ENCODE results near the gene AIG1. TPM values are rescaled to one million over a fixed set of nuclear protein-coding genes. Genes with fewer than 3 reads are reported as not detected.

AIG1 gene
- total RNA-seq, 1 donor from 2014 or later, result 29.6 TPM

- Histone ChIP-seq H3K27me3 (ENCODE audit: low read depth) (no peaks in the 10 kb centered on the region), H3K9me3 (no peaks in the 10 kb centered on the region), H3K4me1 (no peaks in the 10 kb centered on the region), H3K4me3 (no peak overlapping the region), H3K36me3 (no peaks in the 10 kb centered on the region), H3K27ac (no peak overlapping the region)
- DNase-seq (no peak), ATAC-seq (peak; percentile 73 to 80)
- intact Hi-C loops (cut with DNase I), result no loop called here
- no peak for TF ChIP-seq CTCF (IDR thresholded peaks at IDR 0.05)
Observed at GRCh38 chr6:143098054-143098671, 37.5 kb downstream of the AIG1 start.

- no peaks in the 10 kb centered on the region for H3K27me3 ChIP-seq (ENCODE audit: low read depth)
- no peaks in the 10 kb centered on the region for H3K4me1 ChIP-seq
- intact Hi-C loops (cut with DNase I), result no loop called here
- no peak overlapping the region for H3K4me3 ChIP-seq
- ATAC-seq (no peak), DNase-seq (no peak)
- TF ChIP-seq CTCF (IDR thresholded peaks at IDR 0.05), result no peak
- H3K9me3 ChIP-seq, result no peaks in the 10 kb centered on the region
- no peaks in the 10 kb centered on the region for H3K36me3 ChIP-seq
- no peak overlapping the region for H3K27ac ChIP-seq
Observed at GRCh38 chr6:143099647-143100046, 39.0 kb downstream of the AIG1 start.

GRCh38 chr6:143100429-143100828 lies 39.7 kb downstream of the AIG1 start:
- H3K27me3 ChIP-seq (ENCODE audit: low read depth), result no peaks in the 10 kb centered on the region
- no peak for TF ChIP-seq CTCF (IDR thresholded peaks at IDR 0.05)
- intact Hi-C loops (cut with DNase I), result no loop called here
- no peaks in the 10 kb centered on the region for H3K36me3 ChIP-seq
- DNase-seq, result no peak
- ATAC-seq, result no peak
- H3K4me3 ChIP-seq, result no peak overlapping the region
- H3K27ac ChIP-seq, result no peak overlapping the region
- H3K9me3 ChIP-seq, result no peaks in the 10 kb centered on the region
- no peaks in the 10 kb centered on the region for H3K4me1 ChIP-seq

- H3K4me1 ChIP-seq, result no peaks in the 10 kb centered on the region
- no peak overlapping the region for H3K4me3 ChIP-seq
- intact Hi-C loops (cut with DNase I), result no loop called here
- DNase-seq, result no peak
- no peaks in the 10 kb centered on the region for H3K9me3 ChIP-seq
- TF ChIP-seq CTCF (IDR thresholded peaks at IDR 0.05), result no peak
- no peaks in the 10 kb centered on the region for H3K27me3 ChIP-seq (ENCODE audit: low read depth)
- no peaks in the 10 kb centered on the region for H3K36me3 ChIP-seq
- no peak for ATAC-seq
- H3K27ac ChIP-seq, result no peak overlapping the region
Observed at GRCh38 chr6:143103916-143104315, 43.2 kb downstream of the AIG1 start.

- H3K27me3 ChIP-seq (ENCODE audit: low read depth), result no peaks in the 10 kb centered on the region
- H3K27ac ChIP-seq, result no peak overlapping the region
- H3K4me1 ChIP-seq, result no peaks in the 10 kb centered on the region
- no peak overlapping the region for H3K4me3 ChIP-seq
- ATAC-seq (no peak), DNase-seq (no peak)
- intact Hi-C loops (cut with DNase I), result no loop called here
- no peak for TF ChIP-seq CTCF (IDR thresholded peaks at IDR 0.05)
- no peaks in the 10 kb centered on the region for H3K36me3 ChIP-seq
- no peaks in the 10 kb centered on the region for H3K9me3 ChIP-seq
Observed at GRCh38 chr6:143107440-143107839, 46.8 kb downstream of the AIG1 start.

Data from lower lobe of right lung (tissue), 2 donors.